Activated CD4-positive, alpha-beta memory T cell treated with anti-CD3 and anti-CD28 coated beads for 36 hours (primary cell): Measurements from ENCODE around the gene CNOT3. TPM values are rescaled to one million over a fixed set of nuclear protein-coding genes. Genes with fewer than 3 reads are reported as not detected.
A peak's percentile ranks its signal among the peaks of the same experiment; 100 is the strongest.
"Not testable (repeated sequence)": the region's sequence is repeated elsewhere in the genome, so short reads cannot be mapped to it uniquely, and the experiment has no call there.

ENCODE experiments used
- CTCF ChIA-PET: fragments of 350-600 bp; sonication (Branson Sonifier 250); formaldehyde crosslinking; loops from one replicate; lab custom pipeline; 2021; ENCODE audit warnings: antibody characterized with exemption, inconsistent platforms; lab: Charles Lee
- POLR2A ChIA-PET: fragments of 350-600 bp; sonication (Branson Sonifier 250); formaldehyde crosslinking; loops from one replicate; lab custom pipeline; 2021; ENCODE audit warnings: antibody characterized with exemption; lab: Charles Lee
- DNase-seq: peaks from one replicate; pipeline ENCODE4 v3.0.0-alpha.2; 2020
- H3K27ac Mint-ChIP-seq: one replicate; pipeline ENCODE4 v1.8.0; 2021; ENCODE audit warnings: mixed read lengths
- H3K27me3 Mint-ChIP-seq: one replicate; pipeline ENCODE4 v1.8.0; 2021; ENCODE audit warnings: mixed read lengths
- H3K36me3 Mint-ChIP-seq: one replicate; pipeline ENCODE4 v1.8.0; 2021; ENCODE audit warnings: mixed read lengths
- H3K4me1 Mint-ChIP-seq: one replicate; pipeline ENCODE4 v1.8.0; 2021; ENCODE audit warnings: low read depth, mixed read lengths
- H3K4me3 Mint-ChIP-seq: one replicate; pipeline ENCODE4 v1.8.0; 2021; ENCODE audit warnings: mild to moderate bottlenecking, mixed read lengths
- H3K9me3 Mint-ChIP-seq: one replicate; pipeline ENCODE4 v1.8.0; 2021; ENCODE audit warnings: mixed read lengths
- intact Hi-C: fragments of 100-400 bp; cut with micrococcal nuclease; formaldehyde crosslinking; loops from one replicate; pipeline ENCODE4 v1.15.1; 2023
- total RNA-seq, 2 experiments: library from RNA; stranded (reverse); gene quantifications; one replicate each; pipeline ENCODE4 v1.2.3, GENCODE V29; 2021

CNOT3 gene
- total RNA-seq, result 10 to 100 TPM; 54.6 to 58.7 TPM

DNA sequence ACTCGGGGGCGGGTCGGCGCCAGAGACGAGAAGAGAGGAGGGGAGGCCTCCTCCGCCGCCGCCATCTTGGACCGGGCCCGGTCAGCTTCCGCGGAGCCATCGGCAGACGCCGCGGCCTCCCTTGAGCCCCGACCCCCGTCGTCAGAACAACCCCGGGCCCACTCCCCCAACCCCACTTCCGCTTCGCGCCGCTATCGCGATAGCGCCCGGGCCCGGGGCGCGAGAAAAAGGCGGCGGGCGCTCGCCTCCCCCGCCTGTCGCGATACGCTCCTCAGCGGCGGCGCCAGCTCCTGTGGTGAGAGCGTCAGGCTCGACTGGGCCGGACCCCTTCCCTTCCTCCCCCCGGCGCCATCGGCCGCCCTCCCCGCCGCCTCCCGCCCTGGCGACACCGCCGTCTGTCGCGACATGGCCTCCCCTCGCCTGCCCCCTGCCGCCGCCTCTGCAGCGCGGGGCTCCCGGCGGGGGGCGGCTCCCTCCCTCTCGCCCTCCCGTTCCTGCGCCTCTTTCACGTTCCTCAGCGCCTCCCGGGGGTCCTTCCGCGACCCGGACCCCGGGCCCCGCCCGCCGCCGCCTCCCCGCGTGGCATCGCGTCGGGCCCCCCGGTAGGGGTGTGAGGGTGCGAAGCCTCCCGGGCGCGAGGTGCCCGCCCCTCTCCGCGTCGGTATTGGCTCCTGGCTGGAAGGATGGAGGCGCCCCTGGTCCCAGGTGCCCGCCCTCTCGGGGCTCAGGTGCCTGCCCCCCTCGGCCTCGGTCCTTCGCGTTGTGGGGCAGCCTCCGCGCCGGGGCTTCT is at the start of gene CNOT3:
Gene CNOT3, plus strand, starts transcription at position 64 of the 790 bp plus-strand sequence. CDS start 5,217 bp downstream, outside the sequence.
- DNase-seq, result peak; percentile 48
- H3K36me3 Mint-ChIP-seq, result peaks cover 3% of the 10 kb centered on the region
- ChIA-PET POLR2A (interaction anchor here (0.9 to 3.0 kb wide), 9 partner anchors 17 to 271 kb away, joined by 3 to 17 read pairs (median 7); partner anchors contain the start of genes LENG1, MBOAT7, MYADM and PRPF31), CTCF (interaction anchor here (0.6 to 1.6 kb wide), 6 partner anchors 20 to 128 kb away, joined by 3 to 9 read pairs (median 3); partner anchors contain the start of genes MBOAT7, PRPF31 and TFPT)
- H3K4me1 Mint-ChIP-seq, result peaks cover 52% of the 10 kb centered on the region
- H3K4me3 Mint-ChIP-seq, result peak within 1 kb of the TSS; percentile 86
- H3K27me3 Mint-ChIP-seq, result no peaks in the 10 kb centered on the region
- intact Hi-C loops, result loop anchor here (1.0 kb wide), 6 partner anchors 21 to 269 kb away; partner anchors contain the start of genes LENG1, NDUFA3, PRPF31 and TFPT
- no peaks in the 10 kb centered on the region for H3K9me3 Mint-ChIP-seq
- peak within 1 kb of the TSS; percentile 87 for H3K27ac Mint-ChIP-seq

DNA sequence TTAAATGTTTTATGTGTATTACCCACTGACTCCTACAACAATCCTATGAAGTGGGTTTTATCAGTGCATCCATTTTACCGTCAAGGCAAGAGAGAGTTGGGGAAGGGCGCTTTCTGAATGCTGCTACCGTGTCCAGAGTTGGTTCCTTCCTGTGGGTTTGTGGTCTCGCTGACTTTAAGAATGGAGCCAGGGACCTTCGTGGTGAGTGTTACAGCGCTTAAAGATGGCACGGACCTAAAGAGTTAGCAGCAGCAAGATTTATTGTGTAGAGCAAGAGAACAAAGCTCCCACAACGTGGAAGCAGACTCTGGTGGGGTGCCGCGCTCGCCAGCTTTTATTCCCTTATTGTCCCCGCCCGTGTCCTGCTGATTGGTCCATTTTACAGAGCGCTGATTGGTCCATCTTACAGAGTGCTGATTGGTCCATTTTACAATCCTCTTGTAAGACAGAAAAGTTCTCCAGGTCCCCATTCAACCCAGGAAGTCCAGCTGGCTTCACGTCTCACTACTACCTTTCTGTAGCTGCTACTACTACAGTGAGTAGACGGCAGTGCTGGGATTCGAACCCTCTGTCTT is 43.0 kb upstream of the CNOT3 start:
- no peak for DNase-seq
- H3K4me3 Mint-ChIP-seq, result no peak overlapping the region
- POLR2A ChIA-PET, result no interaction called here
- H3K27me3 Mint-ChIP-seq, result peaks cover 14% of the 10 kb centered on the region
- peaks cover 5% of the 10 kb centered on the region for H3K4me1 Mint-ChIP-seq
- no peaks in the 10 kb centered on the region for H3K9me3 Mint-ChIP-seq
- no peak overlapping the region for H3K27ac Mint-ChIP-seq
- intact Hi-C loops, result no loop called here
- CTCF ChIA-PET, result interaction anchor here (0.6 to 0.8 kb wide), 3 partner anchors 64 to 254 kb away, joined by 3 to 4 read pairs (median 4); no protein-coding TSS in a partner anchor
- H3K36me3 Mint-ChIP-seq, result no peaks in the 10 kb centered on the region

- intact Hi-C loops, result no loop called here
- Mint-ChIP-seq H3K27me3 (peaks cover 14% of the 10 kb centered on the region), H3K4me1 (peaks cover 5% of the 10 kb centered on the region), H3K4me3 (no peak overlapping the region), H3K9me3 (no peaks in the 10 kb centered on the region), H3K27ac (no peak overlapping the region), H3K36me3 (no peaks in the 10 kb centered on the region)
- CTCF ChIA-PET, result interaction anchor here (0.7 to 1.2 kb wide), 5 partner anchors 19 to 254 kb away, joined by 3 to 4 read pairs (median 3); partner anchors contain the start of gene CNOT3
- POLR2A ChIA-PET, result interaction anchor here (1.1 kb wide), 1 partner anchor 21 kb away, joined by 3 read pairs; no protein-coding TSS in a partner anchor
- no peak for DNase-seq
Observed at GRCh38 chr19:54095136-54095858, 42.3 kb upstream of the CNOT3 start.

DNA sequence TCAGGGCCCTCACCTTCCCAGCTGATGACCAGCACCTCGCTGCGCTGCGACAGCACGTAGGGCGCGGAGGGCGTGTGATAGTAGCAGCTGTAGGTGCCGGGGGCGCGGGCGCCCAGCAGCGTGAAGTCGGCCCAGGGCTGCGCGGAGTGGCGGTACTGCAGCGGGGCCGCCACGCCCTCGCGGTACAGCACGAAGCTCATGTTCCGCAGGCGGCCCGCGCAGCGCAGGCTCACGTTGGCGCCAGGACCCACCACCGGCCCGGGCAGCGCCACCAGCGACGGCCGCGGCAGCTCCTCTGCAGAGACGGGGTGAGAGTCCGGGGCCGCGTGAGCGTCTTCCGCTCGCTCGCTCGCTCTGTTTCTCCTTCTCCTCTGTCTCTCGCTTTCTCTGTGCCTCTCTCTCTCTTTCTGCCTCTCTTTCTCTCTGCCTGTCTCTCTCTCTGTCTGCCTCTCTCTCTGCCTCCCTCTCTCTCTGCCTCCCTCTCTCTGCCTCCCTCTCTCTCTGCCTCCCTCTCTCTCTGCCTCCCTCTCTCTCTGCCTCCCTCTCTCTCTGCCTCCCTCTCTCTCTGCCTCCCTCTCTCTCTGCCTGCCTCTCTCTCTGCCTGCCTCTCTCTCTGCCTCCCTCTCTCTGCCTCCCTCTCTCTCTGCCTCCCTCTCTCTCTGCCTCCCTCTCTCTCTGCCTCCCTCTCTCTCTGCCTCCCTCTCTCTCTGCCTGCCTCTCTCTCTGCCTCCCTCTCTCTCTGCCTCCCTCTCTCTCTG is 41.5 kb upstream of the CNOT3 start:
- ChIA-PET CTCF (interaction anchor here (0.9 to 1.2 kb wide), 4 partner anchors 9 to 72 kb away, joined by 3 read pairs; partner anchors contain the start of gene CNOT3), POLR2A (interaction anchor here (1.1 to 1.3 kb wide), 2 partner anchors 12 to 20 kb away, joined by 3 read pairs; no protein-coding TSS in a partner anchor)
- H3K27ac Mint-ChIP-seq, intact Hi-C loops, H3K4me1 Mint-ChIP-seq, H3K36me3 Mint-ChIP-seq, H3K9me3 Mint-ChIP-seq: not testable (repeated sequence)
- H3K4me3 Mint-ChIP-seq, result peak overlapping the region; percentile 67
- peaks cover 14% of the 10 kb centered on the region for H3K27me3 Mint-ChIP-seq
- DNase-seq, result peak; percentile 65

- POLR2A ChIA-PET, result interaction anchor here (1.3 kb wide), 1 partner anchor 12 kb away, joined by 3 read pairs; no protein-coding TSS in a partner anchor
- DNase-seq, result no peak
- intact Hi-C loops, result no loop called here
- Mint-ChIP-seq H3K36me3 (no peaks in the 10 kb centered on the region), H3K4me1 (peaks cover 5% of the 10 kb centered on the region), H3K9me3 (no peaks in the 10 kb centered on the region), H3K27me3 (peaks cover 11% of the 10 kb centered on the region), H3K4me3 (peak overlapping the region; percentile 9), H3K27ac (no peak overlapping the region)
- CTCF ChIA-PET, result interaction anchor here (0.7 to 1.2 kb wide), 3 partner anchors 8 to 355 kb away, joined by 3 read pairs; no protein-coding TSS in a partner anchor
Observed at GRCh38 chr19:54096617-54097106, 40.9 kb upstream of the CNOT3 start.

DNA sequence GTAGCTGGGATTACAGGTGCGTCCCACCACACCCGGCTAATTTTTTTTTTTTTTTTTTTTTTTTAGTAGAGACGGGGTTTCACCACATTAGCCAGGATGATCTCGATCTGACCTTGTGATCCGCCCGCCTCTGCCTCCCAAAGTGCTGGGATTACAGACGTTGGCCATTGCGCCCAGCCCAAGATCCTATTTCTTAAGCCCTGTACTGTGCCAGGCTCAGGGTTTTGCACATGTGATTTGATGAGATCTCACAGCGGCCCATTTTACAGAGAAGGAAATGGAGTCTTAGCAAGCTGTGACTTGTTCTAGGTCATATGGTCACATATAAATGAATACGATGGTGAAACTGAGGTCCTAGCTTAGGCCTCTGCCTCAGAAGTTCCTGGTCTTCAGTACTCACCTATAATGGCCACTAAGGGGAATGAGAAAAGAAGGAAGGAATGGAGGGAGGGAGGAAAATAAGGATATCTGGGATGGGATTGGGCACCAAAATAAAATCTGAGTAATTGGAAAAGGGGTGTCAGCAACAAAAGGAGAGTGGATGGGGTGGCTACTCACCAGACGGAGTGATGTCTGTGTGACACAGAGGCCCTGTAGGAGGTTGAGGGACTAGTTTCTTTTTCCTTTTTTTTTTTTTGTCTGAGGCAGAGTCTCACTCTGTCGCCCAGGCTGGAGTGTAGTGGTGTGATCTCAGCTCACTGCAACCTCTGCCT is 38.2 kb upstream of the CNOT3 start:
- H3K9me3 Mint-ChIP-seq, result no peaks in the 10 kb centered on the region
- peaks cover 3% of the 10 kb centered on the region for H3K36me3 Mint-ChIP-seq
- no peak overlapping the region for H3K4me3 Mint-ChIP-seq
- peaks cover 5% of the 10 kb centered on the region for H3K27me3 Mint-ChIP-seq
- no peak overlapping the region for H3K27ac Mint-ChIP-seq
- ChIA-PET POLR2A (no interaction called here), CTCF (interaction anchor here (1.3 kb wide), 1 partner anchor 306 kb away, joined by 3 read pairs; no protein-coding TSS in a partner anchor)
- intact Hi-C loops, result no loop called here
- H3K4me1 Mint-ChIP-seq, result peaks cover 15% of the 10 kb centered on the region
- no peak for DNase-seq

DNA sequence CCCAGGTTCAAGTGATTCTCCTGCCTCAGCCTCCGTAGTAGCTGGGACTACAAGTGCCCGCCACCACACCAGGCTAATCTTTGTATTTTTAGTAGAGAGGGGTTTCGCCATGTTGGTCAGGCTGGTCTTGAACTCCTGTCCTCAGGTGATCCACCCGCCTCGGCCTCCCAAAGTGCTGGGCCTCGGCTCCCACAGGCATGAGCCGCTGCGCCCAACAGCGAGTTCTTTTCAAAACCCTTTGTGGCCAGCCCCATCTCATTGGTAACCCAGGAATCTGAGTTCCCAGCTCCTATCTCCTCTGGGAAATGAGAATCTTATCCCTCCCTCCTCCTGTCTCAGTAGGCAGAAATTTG is 37.7 kb upstream of the CNOT3 start:
- POLR2A ChIA-PET, H3K4me3 Mint-ChIP-seq, CTCF ChIA-PET, H3K36me3 Mint-ChIP-seq, H3K27me3 Mint-ChIP-seq, H3K27ac Mint-ChIP-seq, intact Hi-C loops, DNase-seq, H3K9me3 Mint-ChIP-seq: not testable (repeated sequence)
- peaks cover 15% of the 10 kb centered on the region for H3K4me1 Mint-ChIP-seq

- DNase-seq, result no peak
- ChIA-PET CTCF (interaction anchor here (0.6 kb wide), 1 partner anchor 14 kb away, joined by 3 read pairs; no protein-coding TSS in a partner anchor), POLR2A (no interaction called here)
- Mint-ChIP-seq H3K4me3 (no peak within 1 kb of the TSS), H3K4me1 (peaks cover 15% of the 10 kb centered on the region), H3K27me3 (peaks cover 2% of the 10 kb centered on the region), H3K36me3 (peaks cover 6% of the 10 kb centered on the region), H3K27ac (no peak within 1 kb of the TSS), H3K9me3 (no peaks in the 10 kb centered on the region)
- intact Hi-C loops, result no loop called here
Observed at GRCh38 chr19:54100561-54100960, 37.0 kb upstream of the CNOT3 start, which contains the start of gene OSCAR. TSS of gene OSCAR (minus strand) at chr19:54100803. CDS start at chr19:54100792, 11 bp downstream.

- intact Hi-C loops, result loop anchor here (1.0 to 2.0 kb wide), 5 partner anchors 13 to 236 kb away; partner anchors contain the start of genes CNOT3, LENG1, MYADM and PRPF31
- H3K4me3 Mint-ChIP-seq, result peak within 1 kb of the TSS; percentile 99
- no peaks in the 10 kb centered on the region for H3K9me3 Mint-ChIP-seq
- ChIA-PET CTCF (interaction anchor here (0.6 to 1.2 kb wide), 2 partner anchors 11 to 1529 kb away, joined by 3 read pairs; no protein-coding TSS in a partner anchor), POLR2A (interaction anchor here (2.7 kb wide), 1 partner anchor 12 kb away, joined by 19 read pairs; the partner anchor contains the start of genes PRPF31 and TFPT)
- peak within 1 kb of the TSS; percentile 89 for H3K27ac Mint-ChIP-seq
- H3K27me3 Mint-ChIP-seq, result no peaks in the 10 kb centered on the region
- peaks cover 13% of the 10 kb centered on the region for H3K4me1 Mint-ChIP-seq
- H3K36me3 Mint-ChIP-seq, result peaks cover 21% of the 10 kb centered on the region
- DNase-seq, result peak; percentile 99
Observed at GRCh38 chr19:54102421-54103169, 35.0 kb upstream of the CNOT3 start, which contains the start of gene NDUFA3. TSS of gene NDUFA3 (plus strand) at chr19:54102855. CDS start at chr19:54102879, 24 bp downstream.
